ENCODE results near the gene VAPA. TPM values are rescaled to one million over a fixed set of nuclear protein-coding genes. Genes with fewer than 3 reads are reported as not detected.

VAPA gene
- total and polyA plus RNA-seq, 2 of the 4 experiments (the other 2 are of a cell fraction) = 199 to 206 TPM

DNA sequence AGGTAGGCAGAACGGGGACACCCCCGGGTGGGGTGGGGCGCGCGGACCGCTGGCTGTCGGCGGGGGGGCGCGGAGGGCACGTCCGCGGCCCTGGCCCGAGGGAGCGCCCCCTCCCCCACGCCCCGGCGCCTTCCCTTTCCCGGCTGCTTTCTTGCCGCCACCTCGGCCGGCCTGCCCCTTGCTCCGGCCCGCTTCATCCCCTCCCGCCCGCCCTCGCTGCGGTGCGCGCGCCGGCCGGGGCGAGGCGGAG lies 443 bp downstream of the VAPA start:
- in situ Hi-C loops (cut with MboI; ENCODE audit: low sequenced_read_pairs) = no loop called here
- peaks cover 0 to 17% of the 10 kb centered on the region in 2 experiments; a peak in 2 of 4 replicates for H3K79me1 ChIP-seq (ENCODE audit: low read depth in 1 of 2, low read length in 2 of 2)
- peak overlapping the region; percentile 89 for H2AK5ac ChIP-seq (ENCODE audit: low read depth, low read length)
- dilution Hi-C loops (cut with HindIII; ENCODE audit: low sequenced_read_pairs, unreplicated experiment) = no loop called here
- peak overlapping the region; percentile 66; the same call in 1 of the 2 replicates for H4K5ac ChIP-seq (ENCODE audit: low read depth, low read length)
- H3K4ac ChIP-seq (ENCODE audit: low read depth, low read length) = peak overlapping the region; percentile 88
- WGBS, 2 experiments (ENCODE audit: extremely low coverage in 2 of 2, insufficient read length in 1 of 2) = 0% methylated on average over 1 of the region's 35 CpGs; no CpG with 5 or more reads in 1 of the 2 experiments
- H2BK120ac ChIP-seq (ENCODE audit: low read depth, low read length) = peak overlapping the region; percentile 72; the same call in 1 of the 2 replicates
- peak overlapping the region; percentile 40; the same call in 1 of the 2 replicates for H3K18ac ChIP-seq (ENCODE audit: low read depth, low read length)
- peak overlapping the region; percentile 88 for H3K56ac ChIP-seq (ENCODE audit: extremely low read depth, insufficient read depth, low read length)
- no peaks in the 10 kb centered on the region for H3K9me3 ChIP-seq (ENCODE audit: control insufficient read depth, insufficient read depth, low read length)
- H2BK20ac ChIP-seq (ENCODE audit: low read depth, low read length) = no peak overlapping the region
- peak overlapping the region; percentile 78; a peak in 3 of 4 replicates for H4K8ac ChIP-seq (ENCODE audit: low read depth in 2 of 2, low read length in 2 of 2)
- no peaks in the 10 kb centered on the region for H3K27me3 ChIP-seq (ENCODE audit: control insufficient read depth, insufficient read depth, low read length)
- peak overlapping the region; percentile 87 for H3K4me3 ChIP-seq (ENCODE audit: insufficient read depth, low read depth, low read length)
- peak overlapping the region; percentile 98 for H2BK5ac ChIP-seq (ENCODE audit: low read depth, low read length, poor library complexity, severe bottlenecking)
- ATAC-seq (ENCODE audit: low read depth) (no peak), DNase-seq (no peak)
- intact Hi-C loops (cut with micrococcal nuclease) = loop anchor here (10.0 kb wide), 1 partner anchor 339 kb away; no protein-coding TSS in a partner anchor
- ChIA-PET CTCF (no interaction called here), POLR2A (ENCODE audit: unreplicated experiment) (no interaction called here)
- peak overlapping the region; percentile 89 for H3K9ac ChIP-seq (ENCODE audit: low read depth, low read length)
- peak overlapping the region; percentile 90; the same call in 1 of the 2 replicates for H4K91ac ChIP-seq (ENCODE audit: insufficient read depth, low read depth, low read length)
- peak overlapping the region; percentile 95 for H3K27ac ChIP-seq (ENCODE audit: insufficient read depth, low read length)
- H2AK9ac ChIP-seq (replicated peaks; ENCODE audit: low read depth, low read length, poor library complexity) = peak overlapping the region; percentile 94
- no peak overlapping the region for H2BK15ac ChIP-seq (ENCODE audit: low read depth, low read length)
- BruUV-seq (replicated peaks) = no TSS peak
- peaks cover 48% of the 10 kb centered on the region for H4K20me1 ChIP-seq (ENCODE audit: insufficient read depth, low read length)
- H3K14ac ChIP-seq (replicated peaks; ENCODE audit: low read depth, low read length) = peak overlapping the region; percentile 93; the same call in 1 of the 2 replicates
- no peak for TF ChIP-seq MXI1 (IDR thresholded peaks at IDR 0.05; ENCODE audit: borderline replicate concordance, low read depth, low read length)
- TF ChIP-seq SMC3 (IDR thresholded peaks at IDR 0.05; ENCODE audit: low read depth, low read length) = no peak
- no peak for TF ChIP-seq CEBPB (IDR thresholded peaks at IDR 0.05; ENCODE audit: low read depth, low read length)
- no peak for TF ChIP-seq RAD21 (IDR thresholded peaks at IDR 0.05; ENCODE audit: low read length)
- no peak for TF ChIP-seq ELK1 (IDR thresholded peaks at IDR 0.05; ENCODE audit: borderline replicate concordance, low read depth, low read length)
- no peak for TF ChIP-seq BHLHE40 (IDR thresholded peaks at IDR 0.05; ENCODE audit: low read depth, low read length)
- TF ChIP-seq MAZ (IDR thresholded peaks at IDR 0.05; ENCODE audit: borderline replicate concordance, low read depth, low read length) = no peak
- peak overlapping the region; percentile 99 for H2AFZ ChIP-seq (replicated peaks; ENCODE audit: low read length, poor library complexity)
- H3K4me1 ChIP-seq (ENCODE audit: control insufficient read depth, insufficient read depth, low read length) = peaks cover 2% of the 10 kb centered on the region; the same call in 1 of the 2 replicates
- H3K4me2 ChIP-seq (ENCODE audit: low read depth, low read length) = no peak overlapping the region
- H3K9me1 ChIP-seq (ENCODE audit: insufficient read depth, low read length) = peaks cover 9% of the 10 kb centered on the region
- no peaks in the 10 kb centered on the region for H3K36me3 ChIP-seq (ENCODE audit: control insufficient read depth, insufficient read depth, low read length)
- peak overlapping the region; percentile 86; the same call in 1 of the 2 replicates for H3K23ac ChIP-seq (ENCODE audit: low read depth, low read length)

Measured in IMR-90 (cell line).